GM19099 (cell line): ENCODE data around the gene ALKBH7.

Experiments used
- POLR2A ChIP-seq: IDR thresholded peaks from 3 replicates; pipeline ENCODE4 v1.6.1; 2011; ENCODE audit warnings: low read depth; ENCODE audit not compliant: insufficient read length; ENCODE audit errors: extremely low read depth

Gene ALKBH7

GRCh38 chr19:6359568-6360341 is 12.8 kb upstream of the ALKBH7 start:
- TF ChIP-seq POLR2A, result no peak

- no peak for TF ChIP-seq POLR2A
Observed at GRCh38 chr19:6362027-6362350, 10.6 kb upstream of the ALKBH7 start.

- TF ChIP-seq POLR2A, result no peak
Observed at GRCh38 chr19:6362351-6362801, 10.2 kb upstream of the ALKBH7 start.

GRCh38 chr19:6364353-6364752 is 8.2 kb upstream of the ALKBH7 start:
- no peak for TF ChIP-seq POLR2A

GRCh38 chr19:6373096-6373812 is 660 bp downstream of the ALKBH7 start:
- TF ChIP-seq POLR2A, result no peak

GRCh38 chr19:6373813-6374108 is 1.2 kb downstream of the ALKBH7 start:
- no peak for TF ChIP-seq POLR2A

- no peak for TF ChIP-seq POLR2A
Observed at GRCh38 chr19:6374161-6374709, 1.6 kb downstream of the ALKBH7 start.

- TF ChIP-seq POLR2A, result no peak
Observed at GRCh38 chr19:6374711-6375410, 2.3 kb downstream of the ALKBH7 start.

GRCh38 chr19:6375411-6376010 is 2.9 kb downstream of the ALKBH7 start, which contains the start of gene PSPN:
Gene PSPN, minus strand, starts transcription at chr19:6375933. Its CDS starts 84 bp downstream, at chr19:6375849.
- TF ChIP-seq POLR2A, result no peak

- no peak for TF ChIP-seq POLR2A
Observed at GRCh38 chr19:6376512-6377190, 4.1 kb downstream of the ALKBH7 start.

- no peak for TF ChIP-seq POLR2A
Observed at GRCh38 chr19:6378041-6378440, 5.4 kb downstream of the ALKBH7 start.

- TF ChIP-seq POLR2A, result no peak
Observed at GRCh38 chr19:6378486-6378885, 5.9 kb downstream of the ALKBH7 start.

GRCh38 chr19:6379744-6380143 is 7.2 kb downstream of the ALKBH7 start:
- no peak for TF ChIP-seq POLR2A

GRCh38 chr19:6381030-6381750 is 8.6 kb downstream of the ALKBH7 start:
- no peak for TF ChIP-seq POLR2A
